HG02885 (cell line): ENCODE data around the gene UFSP2.

Experiments used
- ATAC-seq: cut with Tn5 transposase; IDR thresholded peaks from one replicate; pipeline ENCODE4 v1.9.1; 2021; ENCODE audit warnings: mild to moderate bottlenecking; ENCODE audit not compliant: unreplicated experiment, poor library complexity

Gene UFSP2, protein sequence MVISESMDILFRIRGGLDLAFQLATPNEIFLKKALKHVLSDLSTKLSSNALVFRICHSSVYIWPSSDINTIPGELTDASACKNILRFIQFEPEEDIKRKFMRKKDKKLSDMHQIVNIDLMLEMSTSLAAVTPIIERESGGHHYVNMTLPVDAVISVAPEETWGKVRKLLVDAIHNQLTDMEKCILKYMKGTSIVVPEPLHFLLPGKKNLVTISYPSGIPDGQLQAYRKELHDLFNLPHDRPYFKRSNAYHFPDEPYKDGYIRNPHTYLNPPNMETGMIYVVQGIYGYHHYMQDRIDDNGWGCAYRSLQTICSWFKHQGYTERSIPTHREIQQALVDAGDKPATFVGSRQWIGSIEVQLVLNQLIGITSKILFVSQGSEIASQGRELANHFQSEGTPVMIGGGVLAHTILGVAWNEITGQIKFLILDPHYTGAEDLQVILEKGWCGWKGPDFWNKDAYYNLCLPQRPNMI

DNA sequence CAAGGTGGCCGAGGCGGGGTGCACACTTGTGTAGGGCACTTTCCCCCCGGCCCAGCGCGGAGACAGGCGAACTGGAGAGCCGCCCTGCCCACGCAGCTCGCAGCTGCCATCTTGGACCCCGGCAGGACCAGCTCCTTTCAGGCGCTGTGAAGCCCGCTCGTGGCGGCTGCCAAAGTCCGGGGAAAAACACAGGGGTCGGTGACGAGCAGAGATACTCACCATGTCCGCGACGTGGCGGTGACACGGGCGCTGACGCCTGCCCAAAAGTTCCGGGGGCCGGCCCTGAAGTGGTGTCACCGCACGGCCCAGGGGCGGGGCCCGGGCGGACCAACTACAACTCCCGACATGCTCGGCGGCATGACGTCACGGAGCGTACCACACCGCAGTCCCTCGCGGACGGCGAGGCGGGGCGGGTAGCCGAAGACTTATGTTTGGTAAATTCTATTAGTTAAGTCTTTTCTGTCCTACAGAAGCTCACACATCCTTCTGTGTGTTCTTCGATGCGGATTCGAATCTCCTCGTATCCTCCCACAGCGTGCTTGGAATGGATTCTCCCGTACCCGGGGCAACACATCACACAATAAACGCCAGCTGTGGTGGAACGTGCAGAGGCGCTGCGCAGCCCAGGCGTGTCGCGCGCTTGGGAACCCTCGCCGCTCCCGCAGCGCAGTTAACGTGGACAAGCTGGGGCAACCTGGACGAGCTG, at the start of gene UFSP2:
Gene UFSP2 (minus strand): TSS at position 318 of the 706 bp plus-strand sequence. CDS start 96 bp downstream, at position 222.
- ATAC-seq: peak; percentile 93

DNA sequence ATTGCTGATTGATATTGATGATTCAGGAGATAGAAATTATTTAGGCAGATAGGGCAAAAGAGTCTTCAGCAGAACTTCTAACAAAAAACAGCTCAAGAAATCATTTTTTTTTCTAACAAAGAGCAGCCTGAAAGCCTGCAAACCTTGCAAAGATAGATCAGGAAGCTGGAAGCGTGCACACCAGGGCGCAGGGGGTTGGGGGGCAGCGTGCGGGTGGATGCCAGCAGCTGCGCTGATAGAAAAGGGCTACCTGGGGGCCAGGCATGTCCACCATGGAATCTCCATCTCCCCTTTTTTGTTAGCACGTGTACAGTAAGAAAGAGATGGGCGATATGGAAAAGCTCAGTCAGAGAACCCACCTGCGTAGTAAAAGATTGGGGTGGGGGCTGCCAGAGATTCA, 47.5 kb upstream of the UFSP2 start:
- no peak for ATAC-seq

DNA sequence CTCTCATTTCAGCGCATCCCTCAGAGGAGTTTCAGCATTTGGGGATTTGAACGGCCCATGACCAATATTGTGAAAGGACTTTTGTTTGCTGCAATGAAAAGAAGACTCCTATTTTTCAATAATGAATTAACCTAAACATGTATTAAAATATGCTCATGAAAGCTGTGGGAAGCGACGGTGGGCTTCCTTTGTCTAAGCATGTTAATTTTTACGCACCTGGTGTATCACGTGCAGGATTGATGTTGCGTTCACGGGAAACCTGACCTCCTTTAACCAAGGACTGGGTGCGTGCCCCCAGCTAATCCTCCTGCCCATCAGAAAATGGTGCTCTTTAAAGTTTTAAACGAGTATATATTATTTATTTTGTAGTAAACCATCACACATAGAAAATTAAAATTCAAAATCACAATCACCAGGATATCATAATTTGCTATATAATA, 46.4 kb upstream of the UFSP2 start:
- ATAC-seq: no peak

GRCh38 chr4:185471235-185472102, 45.7 kb upstream of the UFSP2 start, which contains the start of gene CCDC110:
Gene CCDC110 (minus strand): TSS chr4:185471733. CDS start chr4:185471683, 50 bp downstream.
- ATAC-seq: peak; percentile 90

- ATAC-seq: peak; percentile 1
Measured at GRCh38 chr4:185470501-185471195, 44.9 kb upstream of the UFSP2 start.

- ATAC-seq: no peak
Measured at GRCh38 chr4:185469580-185470154, 43.9 kb upstream of the UFSP2 start.

DNA sequence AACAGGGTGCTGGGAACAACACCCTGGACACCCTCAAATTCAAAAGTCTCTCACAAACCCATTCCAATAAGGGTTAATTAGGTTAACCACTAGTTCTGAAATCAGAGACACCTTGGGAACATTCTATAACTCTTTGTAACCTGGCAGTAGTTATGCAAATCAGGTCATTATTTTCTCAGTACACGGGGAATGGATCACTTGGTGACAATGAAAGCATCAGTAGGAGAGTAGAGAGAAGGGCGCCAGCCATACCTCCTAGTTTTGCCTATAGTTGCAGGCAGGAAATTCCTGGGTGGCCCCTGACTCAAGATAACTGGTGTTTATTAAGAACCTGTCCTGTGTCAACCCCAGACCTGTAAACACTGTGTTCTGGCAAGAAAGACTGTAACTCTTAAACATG, 43.2 kb upstream of the UFSP2 start:
- no peak for ATAC-seq

GRCh38 chr4:185467991-185468390, 42.2 kb upstream of the UFSP2 start:
- ATAC-seq: no peak

GRCh38 chr4:185467101-185467500, 41.3 kb upstream of the UFSP2 start:
- ATAC-seq: no peak

DNA sequence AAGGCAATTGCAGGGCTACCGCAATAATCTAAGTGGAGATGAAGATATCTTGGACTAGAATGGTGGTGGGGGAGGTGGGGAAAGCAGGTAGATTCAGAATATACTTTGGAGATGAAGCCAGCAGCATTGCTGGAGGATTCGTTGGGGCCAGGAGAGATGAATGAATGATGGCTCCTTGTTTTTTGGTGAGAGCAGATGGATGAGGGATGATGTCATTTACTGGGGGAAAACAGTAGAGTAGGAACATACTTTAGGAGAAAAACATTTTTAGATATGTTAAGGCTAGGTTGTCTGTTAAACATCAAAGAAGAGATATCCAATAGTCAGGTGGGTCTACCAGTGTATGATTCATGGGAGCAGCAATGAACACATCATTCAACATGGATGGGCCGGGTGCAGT, 39.9 kb upstream of the UFSP2 start:
- no peak for ATAC-seq

GRCh38 chr4:185464887-185465286, 39.1 kb upstream of the UFSP2 start:
- ATAC-seq: no peak

DNA sequence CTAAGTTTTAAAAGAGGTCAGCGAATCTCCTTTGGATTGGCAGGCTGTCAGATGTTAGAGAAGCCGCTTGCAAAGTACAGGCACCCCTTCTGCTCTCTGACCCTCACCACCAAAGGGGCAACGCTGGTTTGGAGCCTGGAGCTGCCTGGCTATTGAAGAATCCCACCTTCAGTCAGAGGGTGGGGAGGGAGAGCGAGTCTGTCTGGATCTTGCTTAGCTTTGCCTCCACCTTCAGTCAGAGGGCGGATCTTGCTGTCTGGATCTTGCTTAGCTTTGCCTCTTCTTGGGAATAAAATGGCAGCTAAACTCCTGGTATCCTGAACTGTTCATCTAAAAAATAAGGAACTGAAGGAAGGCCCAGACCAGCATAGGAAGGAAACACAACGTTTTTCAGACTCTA, 38.4 kb upstream of the UFSP2 start:
- ATAC-seq: no peak

DNA sequence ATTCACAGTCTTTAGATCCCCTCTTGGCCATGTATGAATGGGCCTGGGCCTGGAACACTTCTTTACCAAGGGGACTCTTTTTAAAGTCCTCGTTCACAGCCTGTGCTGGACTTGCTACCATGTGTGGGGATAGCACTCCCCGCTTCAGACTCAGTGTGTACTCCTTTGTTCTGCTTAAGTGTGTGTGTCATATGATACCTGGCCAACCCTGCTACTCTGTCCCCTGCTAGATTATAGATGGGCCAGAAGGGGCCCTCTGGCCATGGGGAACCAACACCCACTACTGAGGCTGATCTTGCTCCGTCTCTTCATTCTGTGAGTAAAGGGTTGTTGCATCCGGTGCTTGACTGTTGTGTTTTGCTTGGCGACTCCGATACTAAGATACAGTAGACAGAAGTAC, 37.8 kb upstream of the UFSP2 start:
- no peak for ATAC-seq

GRCh38 chr4:185461565-185461964, 35.8 kb upstream of the UFSP2 start:
- ATAC-seq: no peak

GRCh38 chr4:185457136-185457535, 31.4 kb upstream of the UFSP2 start:
- no peak for ATAC-seq

- ATAC-seq: no peak
Measured at GRCh38 chr4:185456131-185456530, 30.4 kb upstream of the UFSP2 start.

DNA sequence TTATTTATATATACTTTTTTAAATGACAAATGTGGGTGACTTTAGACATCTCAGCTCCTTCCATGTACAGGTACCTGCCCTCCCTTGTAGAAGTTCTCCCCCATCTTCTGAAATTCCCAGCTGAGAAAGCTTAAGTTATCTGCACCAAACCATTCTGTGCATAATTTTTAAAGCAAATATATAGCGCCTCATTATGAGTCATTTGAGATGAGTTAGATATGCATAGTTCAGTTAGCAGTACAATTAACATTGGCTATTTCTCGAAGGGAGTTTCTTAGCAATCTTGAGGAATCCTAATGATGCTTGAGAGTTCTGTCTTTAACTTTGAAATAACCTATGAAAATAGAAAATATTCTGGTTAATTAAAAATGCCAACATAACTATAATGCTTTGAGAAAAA, 19.4 kb upstream of the UFSP2 start:
- ATAC-seq: no peak

DNA sequence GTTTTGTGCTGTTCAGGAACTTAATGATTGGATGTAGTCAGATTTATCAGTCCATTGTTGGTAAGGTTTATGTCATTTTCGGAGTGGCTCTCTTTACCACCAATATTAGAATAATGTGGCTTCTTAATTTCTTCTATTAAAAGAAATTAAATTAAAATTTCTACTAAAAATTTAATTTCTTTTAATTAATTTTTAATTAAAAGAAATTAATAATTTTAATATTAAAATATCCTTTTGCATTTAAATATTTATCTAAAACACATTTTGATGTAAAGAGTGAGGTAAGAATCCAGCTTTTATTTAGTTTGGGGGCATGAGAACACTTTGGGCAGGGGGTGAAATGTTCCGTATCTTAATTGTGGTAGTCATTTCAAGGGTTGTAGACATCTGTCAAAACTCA, 15.7 kb upstream of the UFSP2 start:
- no peak for ATAC-seq

DNA sequence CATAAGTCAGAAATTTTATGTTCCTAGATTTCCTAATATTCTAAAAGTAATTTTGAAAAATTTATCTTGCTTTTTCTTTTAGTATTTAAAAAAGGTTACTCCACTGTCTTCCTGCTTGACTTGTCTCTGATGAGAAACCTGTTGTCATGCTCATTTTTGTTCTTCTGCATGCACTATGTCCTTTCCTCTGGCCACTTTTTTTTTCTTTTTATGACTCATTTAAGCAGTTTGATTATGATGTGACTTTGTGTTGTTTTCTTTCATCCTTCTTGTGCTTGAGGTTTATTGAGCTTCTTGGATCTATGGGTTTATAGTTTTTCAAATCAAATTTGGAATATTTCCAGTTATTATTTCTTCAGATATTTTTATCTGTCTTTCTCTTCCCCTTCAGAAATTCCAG, 12.0 kb upstream of the UFSP2 start:
- peak; percentile 59 for ATAC-seq

- no peak for ATAC-seq
Measured at GRCh38 chr4:185435466-185435865, 9.7 kb upstream of the UFSP2 start.
